Measurements from ENCODE around the gene TMEM220.
"Not testable (repeated sequence)": the region's sequence is repeated elsewhere in the genome, so short reads cannot be mapped to it uniquely, and the experiment has no call there.

DNA sequence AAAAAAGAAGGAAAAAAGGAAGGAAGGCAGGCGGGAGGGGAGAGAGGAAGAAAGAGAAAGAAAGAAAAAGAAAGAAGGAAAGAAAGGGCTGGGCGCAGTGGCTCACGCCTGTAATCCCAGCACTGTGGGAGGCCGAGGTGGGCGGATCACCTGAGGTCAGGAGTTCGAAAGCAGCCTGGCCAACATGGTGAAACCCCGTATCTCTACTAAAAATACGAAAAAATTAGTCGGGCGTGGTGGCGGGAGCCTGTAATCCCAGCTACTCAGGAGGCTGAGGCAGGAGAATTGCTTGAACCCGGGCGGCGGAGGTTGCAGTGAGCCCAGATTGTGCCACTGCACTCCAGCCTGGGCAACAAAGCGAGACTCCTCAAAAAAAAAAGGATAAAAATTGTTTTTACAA lies 424 bp upstream of the TMEM220 start:
- not testable (repeated sequence) for TF ChIP-seq CTCF (IDR thresholded peaks at IDR 0.05); ZFX (IDR thresholded peaks at IDR 0.05; ENCODE audit: borderline replicate concordance)
